NCI-H128 (cell line): Measurements from ENCODE around the gene CDC14B.
"Not testable (repeated sequence)": the region's sequence is repeated elsewhere in the genome, so short reads cannot be mapped to it uniquely, and the experiment has no call there.

Source experiments
- DNase-seq: peaks from one replicate; lab custom pipeline; 2025; ENCODE audit not compliant: unreplicated experiment; lab: John Stamatoyannopoulos, UW

CDC14B gene

DNA sequence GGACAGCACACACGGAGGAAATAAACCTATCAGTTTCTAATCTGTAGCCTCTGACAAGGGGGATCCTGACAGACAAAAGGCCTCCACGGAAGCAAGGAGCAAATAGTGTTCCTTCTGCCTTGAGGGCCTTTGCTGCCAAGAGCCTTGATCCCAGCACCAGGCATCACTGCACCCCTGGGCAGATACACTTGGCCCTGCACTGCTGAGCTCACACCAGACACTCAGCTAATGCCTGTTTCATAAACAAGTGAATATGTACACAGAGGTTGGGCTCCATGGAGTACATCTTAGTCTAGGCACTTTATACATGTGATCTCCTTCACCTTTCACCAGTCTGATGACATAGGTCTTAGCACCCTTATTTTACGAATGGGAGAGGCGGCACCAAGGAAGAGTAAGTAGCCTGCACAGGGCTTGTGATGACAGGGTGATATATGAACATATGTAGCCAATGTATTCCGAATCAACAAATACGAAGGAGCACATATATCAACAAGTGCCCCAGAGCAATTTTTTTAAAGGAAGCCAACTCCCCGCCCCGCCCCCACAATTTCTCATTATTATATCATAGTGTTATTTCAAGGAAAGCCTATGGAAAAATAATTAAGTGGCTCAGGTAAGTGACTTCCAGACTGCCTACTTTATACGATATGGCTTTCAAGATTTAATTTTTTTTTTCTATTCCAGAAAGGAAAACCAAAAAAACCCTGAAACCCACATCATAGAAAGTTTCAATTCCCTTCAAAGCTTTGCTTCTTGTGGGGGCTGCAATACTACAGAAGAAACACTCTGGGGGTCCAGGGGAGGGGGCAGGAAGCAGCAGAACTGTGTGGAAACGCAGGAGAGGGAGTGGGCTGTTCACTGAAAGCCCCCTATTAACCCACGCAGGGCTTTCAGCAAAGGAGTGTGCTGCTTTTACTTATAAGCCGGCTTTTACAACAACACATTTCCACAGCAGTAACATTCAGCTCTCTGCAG lies 32.0 kb downstream of the CDC14B start:
- no peak for DNase-seq

DNA sequence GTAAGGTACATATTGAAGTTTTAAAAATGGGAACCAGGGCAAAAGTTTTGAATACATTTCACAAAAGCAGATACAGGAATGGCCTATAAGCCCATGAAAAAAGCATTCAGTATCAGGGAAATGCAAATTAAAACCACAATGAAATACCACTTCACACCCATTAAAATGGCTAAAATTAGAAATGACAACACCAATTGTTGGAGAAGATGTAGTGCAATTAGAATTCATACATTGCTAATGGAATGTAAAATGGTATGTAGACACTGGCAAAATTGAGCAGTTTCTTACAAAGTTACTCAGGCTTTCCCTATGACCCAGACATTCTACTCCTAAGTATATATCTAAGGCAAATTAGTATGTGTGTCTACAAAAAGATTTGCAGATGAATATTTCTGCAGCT lies 34.2 kb downstream of the CDC14B start:
- DNase-seq = no peak

DNA sequence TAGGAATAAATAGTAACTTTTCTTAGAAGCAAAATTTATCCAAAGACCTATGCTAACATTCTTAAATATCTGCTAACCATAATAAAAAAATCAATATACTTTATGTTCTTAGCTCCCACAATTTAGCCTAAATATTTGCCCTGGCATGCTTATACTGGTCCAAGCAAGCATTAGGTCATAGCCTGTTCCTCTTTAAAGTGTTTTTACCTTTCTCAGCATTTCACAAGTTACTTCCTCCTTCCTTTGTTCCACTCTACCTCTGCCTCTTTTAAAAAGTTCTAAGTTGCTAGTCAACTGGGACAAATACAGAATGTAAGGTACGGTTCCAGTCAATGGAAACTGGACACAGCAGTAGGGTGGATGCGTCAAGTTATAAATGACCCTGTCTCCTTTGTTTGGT lies 37.4 kb downstream of the CDC14B start:
- not testable (repeated sequence) for DNase-seq

DNA sequence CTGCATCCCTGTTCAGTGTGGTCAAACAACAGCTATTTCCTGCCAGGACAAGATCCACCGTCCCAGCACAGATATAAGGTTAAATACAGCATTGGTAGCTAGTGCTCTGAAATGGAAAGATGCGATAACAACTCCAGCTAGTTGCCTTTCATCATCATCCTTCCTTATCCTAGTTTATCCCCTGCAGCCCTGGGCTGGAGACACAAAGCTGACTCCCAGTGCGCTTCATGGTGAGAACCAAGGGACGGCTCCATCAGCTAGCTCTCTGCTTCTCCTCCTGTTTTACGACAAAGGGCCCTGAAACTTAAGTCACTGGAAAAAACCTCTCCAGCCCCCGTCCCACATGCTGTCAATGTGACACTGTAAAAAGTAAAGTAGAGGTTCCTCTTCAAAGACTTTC lies 37.9 kb downstream of the CDC14B start:
- DNase-seq = no peak

DNA sequence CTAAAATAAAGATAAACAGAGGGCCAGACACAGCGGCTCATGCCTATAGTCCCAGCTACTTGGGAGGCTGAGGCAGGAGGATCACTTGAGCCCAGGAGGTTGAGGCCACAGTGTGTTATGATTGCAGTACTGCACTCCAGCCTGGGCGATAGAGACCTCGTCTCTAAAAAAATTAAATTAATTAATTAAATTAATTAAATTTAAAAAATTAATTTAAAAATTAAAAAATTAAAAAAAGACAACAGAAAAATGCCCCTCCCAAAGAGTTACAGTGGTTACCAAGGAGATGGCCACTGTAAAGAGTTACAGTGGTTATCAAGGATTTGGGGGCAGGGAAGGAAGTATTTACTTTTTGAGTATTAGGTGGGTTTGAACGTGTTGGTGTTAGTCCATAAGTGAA lies 38.3 kb downstream of the CDC14B start:
- DNase-seq = no peak

DNA sequence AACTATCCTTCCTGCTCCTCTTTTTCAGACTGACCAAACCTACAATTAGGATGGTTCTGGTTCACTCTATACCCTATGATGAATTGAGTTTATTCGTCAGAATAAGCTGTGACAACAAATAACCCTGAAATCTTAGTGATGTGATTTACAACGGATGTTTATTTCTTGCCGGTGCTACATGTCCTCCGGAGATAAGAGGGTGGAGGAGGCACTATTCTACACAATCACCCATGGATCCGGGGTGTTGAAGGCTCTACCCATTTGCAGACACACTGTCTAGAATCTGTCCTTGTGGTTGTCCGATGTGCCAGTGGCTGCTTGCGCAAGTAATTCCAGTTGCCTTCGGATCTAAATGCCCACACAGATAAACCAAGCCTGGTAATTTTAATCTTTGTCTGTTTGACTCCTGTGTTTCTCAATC lies 44.7 kb downstream of the CDC14B start:
- DNase-seq = no peak

DNA sequence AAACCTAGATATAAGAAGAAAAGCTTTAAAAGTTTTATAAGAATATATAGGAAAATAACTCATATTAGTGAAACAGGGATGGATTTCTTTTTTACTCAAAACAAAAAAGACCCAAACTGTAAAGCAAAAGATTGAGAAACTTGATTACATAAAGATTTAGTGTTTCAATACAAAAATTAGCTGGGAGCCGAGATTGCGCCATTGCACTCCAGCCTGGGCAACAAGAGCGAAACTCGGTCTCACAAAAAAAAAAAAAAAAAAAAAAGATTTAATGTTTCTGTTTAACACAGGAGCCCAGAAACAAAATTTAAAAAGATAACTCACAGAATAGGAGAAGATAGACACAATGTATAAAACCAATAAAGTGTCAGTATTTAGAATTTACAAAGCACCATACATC lies 45.2 kb downstream of the CDC14B start:
- DNase-seq = no peak

DNA sequence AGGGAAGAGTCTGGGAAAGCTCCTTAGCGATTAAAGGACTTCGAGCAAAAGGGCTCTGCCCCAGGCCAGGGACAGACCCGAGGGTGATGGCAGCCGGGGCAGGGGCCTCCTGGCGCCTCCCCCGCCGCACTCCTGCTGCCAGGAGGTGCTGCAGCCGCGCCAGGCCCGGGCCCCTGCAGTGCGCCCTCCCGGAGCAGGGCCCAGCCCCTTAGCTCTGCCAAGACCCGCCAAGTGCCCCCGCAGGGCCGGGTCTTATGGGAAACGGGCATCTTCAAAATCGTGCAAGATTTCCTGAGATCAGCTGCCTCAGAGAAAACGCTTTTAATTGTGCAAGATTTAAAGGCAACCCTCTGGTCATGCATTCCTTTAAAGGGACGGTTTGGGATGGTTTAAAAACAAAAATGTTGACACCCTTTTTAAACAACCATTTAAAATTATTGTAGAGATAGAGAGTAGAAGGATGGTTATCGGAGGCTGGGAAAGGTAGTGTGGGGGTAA lies 52.4 kb downstream of the CDC14B start:
- DNase-seq = no peak

DNA sequence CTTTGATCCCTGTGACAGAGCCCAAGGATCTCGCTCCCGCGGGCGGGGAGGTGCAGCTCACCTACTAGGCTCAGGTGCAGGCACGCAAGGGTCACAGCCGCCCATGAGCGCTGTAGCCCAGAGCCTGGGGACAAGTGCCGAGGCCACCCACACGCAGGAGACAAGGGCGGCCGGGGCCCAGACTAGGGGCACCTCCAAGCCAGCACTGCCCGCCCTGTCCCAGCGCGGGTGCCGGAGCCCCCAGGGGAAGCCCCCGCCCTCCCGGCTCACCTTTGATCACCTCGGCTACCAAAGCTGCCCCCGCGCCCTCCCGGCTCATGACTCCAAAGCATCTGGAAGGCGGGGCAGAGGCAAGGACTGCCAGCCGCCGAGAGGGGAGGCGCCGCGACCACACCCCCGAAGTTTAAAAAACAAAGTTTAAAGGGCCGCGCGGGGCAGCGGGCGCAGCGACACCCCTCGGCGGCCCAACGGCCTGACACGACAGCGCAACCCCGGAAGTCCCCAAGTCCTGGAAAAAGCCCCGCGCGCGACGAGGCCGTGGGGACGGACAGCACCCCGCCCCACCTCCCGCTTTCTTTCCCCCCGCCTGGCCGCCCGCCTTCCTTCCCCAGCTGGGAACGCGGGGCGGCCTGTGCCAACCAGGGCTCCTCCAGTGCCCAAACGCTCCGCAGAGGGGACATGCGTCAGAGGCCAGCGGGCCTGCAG lies 53.0 kb downstream of the CDC14B start:
- no peak for DNase-seq

DNA sequence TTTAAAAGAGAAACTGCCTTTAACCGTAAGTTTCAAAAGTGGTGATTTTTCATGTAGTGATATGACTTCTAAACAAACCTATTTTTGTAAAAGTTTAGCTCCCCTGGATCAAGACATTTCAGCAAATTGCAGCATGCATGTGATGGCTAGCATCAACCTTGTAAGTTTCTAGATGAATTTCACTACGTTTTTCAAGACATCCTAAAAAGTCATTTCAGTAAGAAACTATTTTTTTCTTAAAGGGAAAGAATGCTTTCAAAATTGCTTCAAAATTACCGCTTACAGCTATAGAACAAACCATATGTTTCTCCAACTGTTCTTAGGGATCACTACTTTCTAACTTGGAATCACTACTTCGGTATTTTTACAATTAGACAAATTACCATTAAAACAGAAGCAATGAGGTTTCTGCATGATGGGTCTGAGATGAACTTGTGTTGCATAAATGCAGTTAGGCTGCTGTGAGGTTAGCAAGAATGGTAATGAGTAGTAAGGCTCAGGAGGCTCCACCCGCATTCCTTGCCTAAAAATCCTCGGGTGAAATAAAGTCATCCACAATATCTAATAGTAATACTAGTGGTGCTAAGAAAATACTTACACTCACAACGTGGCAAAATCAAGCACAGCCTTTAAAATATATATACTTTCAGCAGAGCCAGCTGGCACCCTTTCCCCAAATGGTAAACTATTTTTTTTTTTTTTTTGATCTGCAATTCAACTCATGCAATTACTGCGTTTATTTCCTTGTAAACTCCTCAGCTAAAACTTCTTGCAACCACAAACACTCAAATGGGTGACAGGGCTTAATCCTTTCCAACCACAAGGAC lies 53.8 kb downstream of the CDC14B start:
- no peak for DNase-seq

DNA sequence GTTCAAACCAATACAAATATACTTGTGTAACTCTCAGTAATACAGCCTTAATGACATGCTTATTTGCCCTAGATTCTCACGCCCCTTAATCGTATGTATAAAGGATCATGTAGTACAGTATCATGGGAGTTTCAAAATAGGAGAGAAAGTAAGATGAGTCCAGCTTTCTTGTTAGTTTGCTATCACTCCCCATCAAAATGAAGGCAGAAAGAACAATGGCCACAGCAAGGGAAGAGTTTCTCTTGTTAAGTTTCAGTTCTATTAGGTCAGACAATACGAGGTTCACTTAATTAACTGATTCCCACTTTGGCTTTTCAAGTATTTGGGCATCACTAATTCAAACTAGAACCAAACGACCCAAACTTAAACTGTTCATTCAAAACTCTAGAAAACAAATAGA lies 55.4 kb downstream of the CDC14B start:
- DNase-seq = no peak

DNA sequence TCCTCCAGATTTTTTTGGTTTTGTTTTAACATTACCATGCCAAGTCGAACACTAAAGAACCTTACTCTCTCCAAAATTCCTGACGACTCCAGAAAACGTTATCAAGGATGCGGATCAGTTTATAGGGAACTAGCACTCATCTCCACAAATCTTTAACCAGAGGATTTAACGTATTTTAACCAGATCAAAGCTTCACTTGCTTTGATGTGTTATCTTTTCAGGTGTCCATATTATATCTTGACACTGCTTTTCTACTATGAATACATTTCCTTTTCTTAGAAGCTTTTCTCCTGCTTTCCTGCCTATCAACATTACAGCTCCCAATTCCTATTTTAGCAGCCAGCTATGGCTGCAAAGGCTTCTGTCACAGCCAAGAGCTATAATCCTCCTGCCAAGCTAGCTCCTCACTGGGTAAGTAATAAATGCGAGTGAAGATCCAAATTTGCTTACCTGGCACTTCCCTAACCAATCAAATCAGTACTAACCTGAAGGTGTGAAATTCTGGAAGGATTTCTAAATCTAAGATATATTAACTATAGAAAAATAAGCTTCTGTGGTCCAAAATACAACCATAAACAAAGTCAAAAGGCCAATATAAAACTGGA lies 60.2 kb downstream of the CDC14B start:
- no peak for DNase-seq

DNA sequence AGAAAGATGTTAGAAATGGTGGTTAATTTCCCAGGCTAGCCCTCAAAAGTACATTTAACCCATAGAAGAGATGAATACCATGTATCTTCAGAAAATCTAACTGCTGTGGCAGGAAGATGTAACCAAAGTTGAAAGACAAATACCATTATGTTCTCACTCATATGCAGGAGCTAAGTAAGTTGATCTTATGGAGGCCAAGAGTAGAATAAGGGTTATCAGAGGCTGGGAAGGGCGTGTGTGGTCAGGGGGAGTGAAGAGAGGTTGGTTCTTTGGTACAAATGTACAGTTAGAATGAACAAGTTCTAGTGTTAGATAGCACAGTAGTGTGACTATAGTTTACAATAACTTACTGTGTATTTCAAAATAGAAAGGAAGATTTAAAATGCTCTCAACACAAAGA lies 61.7 kb downstream of the CDC14B start:
- no peak for DNase-seq

DNA sequence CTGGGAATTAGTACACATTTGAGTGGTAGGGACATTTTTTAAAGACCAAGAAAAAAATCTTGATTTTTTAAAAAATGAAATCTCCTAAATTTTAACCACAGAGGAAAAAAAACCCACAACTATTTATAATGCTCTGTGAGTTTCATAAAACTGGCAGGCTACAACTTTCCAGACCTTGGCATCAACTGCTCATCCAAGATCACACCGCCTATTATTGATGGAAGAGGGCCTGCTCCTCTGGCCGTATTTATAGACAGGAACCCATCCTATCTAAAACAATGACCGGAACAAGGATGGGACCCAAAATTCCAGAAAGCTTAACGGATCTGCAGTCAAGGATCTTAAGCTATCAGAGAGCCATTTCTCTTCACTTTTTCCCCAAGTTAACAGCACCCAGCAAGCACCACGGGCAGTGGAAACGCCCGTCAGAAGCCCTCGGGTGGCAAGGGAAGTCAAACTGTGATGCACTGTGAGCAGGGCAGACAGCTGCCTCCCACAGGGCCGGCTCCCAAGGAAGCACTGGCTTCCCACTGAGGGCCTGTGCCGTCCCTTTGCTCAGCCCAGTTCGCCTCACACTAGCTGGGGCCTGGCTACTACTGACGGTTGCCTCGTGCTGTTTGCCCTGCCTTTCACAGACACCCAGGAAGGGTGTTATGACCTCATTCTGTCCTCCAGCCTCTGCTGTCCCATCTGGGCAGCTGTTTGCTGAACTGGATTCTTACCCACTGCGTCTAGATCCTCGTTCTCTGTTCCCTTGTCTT lies 62.8 kb downstream of the CDC14B start:
- no peak for DNase-seq

DNA sequence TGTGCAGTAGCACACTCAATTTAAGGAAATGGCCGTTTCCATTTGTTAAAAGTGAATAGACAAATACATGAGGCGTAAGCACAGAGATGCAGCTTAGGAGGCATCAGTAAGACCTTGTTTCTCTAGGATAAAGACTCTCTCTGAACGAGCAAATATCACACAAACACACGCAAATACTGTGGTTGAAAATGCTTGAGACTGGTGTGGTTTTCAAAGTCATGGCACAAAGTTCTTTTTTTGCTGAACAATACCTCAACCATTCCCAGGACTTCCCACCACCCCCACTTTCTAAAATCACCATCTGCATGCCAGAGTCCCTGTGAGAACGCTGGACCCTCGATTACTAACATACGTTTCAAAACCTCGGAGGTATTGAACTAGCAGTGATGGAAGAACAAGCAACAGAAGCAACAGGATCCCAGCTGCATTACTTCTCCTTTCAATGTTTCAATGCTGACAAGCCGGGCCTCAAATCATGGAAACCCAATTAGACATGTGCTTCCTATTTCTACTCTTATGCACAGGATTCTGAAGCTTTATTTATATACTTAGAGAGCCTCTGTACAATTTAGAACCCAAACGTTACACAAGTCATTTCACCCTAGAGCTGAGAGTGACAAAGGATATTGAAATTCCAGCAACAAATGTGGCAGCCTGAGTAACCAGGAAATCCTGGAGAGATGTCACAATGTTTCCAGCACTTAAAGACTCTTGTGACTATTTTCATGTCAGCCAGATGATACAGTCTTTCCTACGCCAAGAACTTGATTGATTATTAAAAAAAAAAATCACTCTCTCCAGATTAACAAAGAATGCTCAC lies 63.9 kb downstream of the CDC14B start:
- no peak for DNase-seq

DNA sequence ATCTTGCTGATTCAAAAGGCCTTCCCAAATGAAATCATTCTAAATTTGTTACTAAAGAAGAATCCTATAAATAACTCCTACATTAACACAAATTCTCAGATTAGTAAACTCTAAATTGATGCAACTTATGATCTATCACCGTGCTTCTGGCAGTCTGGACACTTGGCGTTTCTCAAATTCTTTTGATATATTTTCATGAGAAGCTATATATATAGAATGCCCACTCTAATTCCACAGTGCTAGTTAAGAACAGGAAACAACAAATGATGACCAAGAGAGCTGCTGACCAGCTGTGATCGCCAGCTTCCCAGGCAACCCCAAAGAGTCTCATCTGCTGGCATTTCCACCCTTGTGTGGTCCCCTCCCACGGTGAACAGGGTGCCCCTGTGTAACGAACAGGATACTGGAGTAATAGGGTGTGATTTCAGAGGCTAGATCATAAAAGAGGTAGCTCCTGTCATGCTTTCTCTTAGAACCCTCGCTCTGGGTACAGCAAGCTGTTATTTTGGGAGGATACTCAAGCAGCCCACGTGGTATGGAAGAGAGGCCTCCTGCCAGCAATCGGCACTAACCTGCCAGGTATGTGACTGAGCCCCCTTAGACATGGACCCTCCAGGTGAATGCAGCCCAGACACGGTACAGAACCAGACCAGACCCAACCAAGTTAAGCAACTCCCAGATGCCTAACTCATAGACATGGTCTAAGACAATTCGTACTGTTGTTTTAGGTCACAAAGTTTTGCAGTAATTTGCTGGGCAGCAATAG lies 64.7 kb downstream of the CDC14B start:
- DNase-seq = no peak

DNA sequence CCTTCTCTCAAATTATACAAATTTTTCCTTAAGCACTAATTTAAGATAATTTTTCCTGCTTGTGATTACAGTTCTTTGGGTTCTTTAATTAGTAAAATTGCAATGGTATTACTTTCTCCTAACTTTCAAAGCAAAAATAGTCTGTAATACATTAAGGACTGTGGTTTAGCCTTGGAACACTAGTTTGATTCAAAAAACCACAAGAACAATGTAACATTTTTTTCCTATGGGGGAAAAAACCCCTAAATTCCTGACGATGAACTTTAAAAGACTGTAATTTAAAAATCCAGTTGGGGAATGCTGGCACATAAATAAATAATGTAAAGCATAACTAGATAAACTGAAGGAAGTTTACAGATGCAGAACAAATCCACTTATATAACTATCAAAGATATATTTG lies 65.3 kb downstream of the CDC14B start:
- no peak for DNase-seq

DNA sequence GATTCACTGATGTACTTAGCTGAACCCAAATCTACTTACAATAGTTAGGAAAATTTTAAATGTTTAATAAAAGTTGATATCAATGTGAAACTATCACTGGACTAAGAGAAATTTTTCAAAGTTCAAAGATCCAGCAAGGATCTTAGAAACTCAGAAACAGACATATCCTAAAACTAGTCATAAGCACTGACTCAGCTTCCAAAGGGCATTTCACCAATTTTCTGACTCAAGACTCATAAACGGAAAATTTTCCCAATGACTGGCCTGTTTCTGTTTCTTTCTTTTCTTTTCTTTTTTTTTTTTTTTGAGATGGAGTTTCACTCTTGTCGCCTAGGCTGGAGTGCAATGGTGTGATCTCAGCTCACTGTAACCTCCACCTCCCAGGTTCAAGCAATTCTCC lies 66.6 kb downstream of the CDC14B start:
- no peak for DNase-seq

DNA sequence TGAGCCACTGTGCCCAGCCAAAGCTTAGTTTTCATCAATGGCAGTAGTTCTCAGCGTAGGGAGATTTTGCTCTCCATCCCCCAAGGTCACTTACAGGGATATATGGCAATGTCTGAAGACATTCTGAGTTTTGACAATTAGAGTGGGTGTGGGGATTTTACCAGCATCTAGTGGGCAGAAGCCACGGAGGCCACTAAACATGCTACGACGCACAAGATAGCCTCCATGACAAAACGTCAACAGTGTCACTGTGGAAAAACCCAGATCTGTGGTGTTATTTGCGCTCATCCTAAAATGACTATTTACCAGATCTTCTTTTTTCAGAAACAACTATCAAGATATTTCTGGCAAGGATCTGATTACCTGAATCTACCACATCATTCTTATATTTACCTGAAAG lies 68.2 kb downstream of the CDC14B start:
- DNase-seq = no peak
